Stimulated activated CD4-positive, alpha-beta T cell treated with anti-CD3 and anti-CD28 coated beads, Interleukin-4, amount 100 ng/mL, for 4 hours (primary cell): ENCODE measurements around the gene BNC1.
"Not testable (repeated sequence)": the region's sequence is repeated elsewhere in the genome, so short reads cannot be mapped to it uniquely, and the experiment has no call there.

Source experiments
- DNase-seq, 2 experiments: peaks; one replicate each; pipeline ENCODE4 v3.0.0-alpha.2; 2020

The BNC1 gene

GRCh38 chr15:83292317-83292716 is 7.9 kb upstream of the BNC1 start:
- no peak for DNase-seq

- DNase-seq = no peak
These were observed 5.8 kb upstream of the BNC1 start for GRCh38 chr15:83290236-83290635.

- no peak for DNase-seq
These were observed 4.7 kb upstream of the BNC1 start for GRCh38 chr15:83289160-83289559.

- DNase-seq = no peak
These were observed 3.9 kb upstream of the BNC1 start for GRCh38 chr15:83288381-83288801.

- no peak for DNase-seq
These were observed 3.1 kb upstream of the BNC1 start for GRCh38 chr15:83287541-83288027.

- DNase-seq = no peak
These were observed 1.6 kb upstream of the BNC1 start for GRCh38 chr15:83285979-83286553.

- no peak for DNase-seq
These were observed 967 bp upstream of the BNC1 start for GRCh38 chr15:83285284-83285978.

- DNase-seq = no peak
These were observed 478 bp downstream of the BNC1 start for GRCh38 chr15:83283813-83284558.

GRCh38 chr15:83283138-83283812 is 1.2 kb downstream of the BNC1 start:
- DNase-seq = no peak

- no peak for DNase-seq
These were observed 1.7 kb downstream of the BNC1 start for GRCh38 chr15:83282776-83283137.

GRCh38 chr15:83282141-83282540 is 2.3 kb downstream of the BNC1 start:
- no peak for DNase-seq

GRCh38 chr15:83278191-83278590 is 6.3 kb downstream of the BNC1 start:
- no peak for DNase-seq

GRCh38 chr15:83276661-83277060 is 7.8 kb downstream of the BNC1 start:
- no peak for DNase-seq

- DNase-seq = no peak
These were observed 9.1 kb downstream of the BNC1 start for GRCh38 chr15:83275412-83275811.

GRCh38 chr15:83270176-83270575 is 14.3 kb downstream of the BNC1 start:
- DNase-seq = no peak

GRCh38 chr15:83268147-83268546 is 16.3 kb downstream of the BNC1 start:
- no peak for DNase-seq

- no peak for DNase-seq
These were observed 21.7 kb downstream of the BNC1 start for GRCh38 chr15:83262594-83263315.

GRCh38 chr15:83262181-83262580 is 22.3 kb downstream of the BNC1 start:
- DNase-seq = not testable (repeated sequence)

GRCh38 chr15:83250781-83251180 is 33.7 kb downstream of the BNC1 start:
- no peak for DNase-seq

- DNase-seq = no peak
These were observed 35.5 kb downstream of the BNC1 start for GRCh38 chr15:83249030-83249343.

GRCh38 chr15:83248151-83249029 is 36.1 kb downstream of the BNC1 start:
- no peak for DNase-seq

- no peak for DNase-seq
These were observed 40.8 kb downstream of the BNC1 start for GRCh38 chr15:83243634-83244033.
